GM20431 (cell line): ENCODE results near the gene MOB1B.
"Not testable (repeated sequence)": the region's sequence is repeated elsewhere in the genome, so short reads cannot be mapped to it uniquely, and the experiment has no call there.

Experiments
- in situ Hi-C: fragments of 300-500 bp; cut with MseI, MboI; formaldehyde crosslinking; loops from one replicate; pipeline ENCODE4 v1.15.0; 2020; ENCODE audit warnings: low sequenced_read_pairs; ENCODE audit not compliant: unreplicated experiment

The MOB1B gene

GRCh38 chr4:70901984-70902576 lies at the start of gene MOB1B:
Gene MOB1B (plus strand): TSS chr4:70902369. CDS start chr4:70902537, 168 bp downstream.
- in situ Hi-C loops = no loop called here

- in situ Hi-C loops = no loop called here
Measured at GRCh38 chr4:70855464-70855863, 46.7 kb upstream of the MOB1B start.

- in situ Hi-C loops = no loop called here
Measured at GRCh38 chr4:70858454-70858853, 43.7 kb upstream of the MOB1B start.

- in situ Hi-C loops = no loop called here
Measured at GRCh38 chr4:70859066-70859465, 43.1 kb upstream of the MOB1B start.

GRCh38 chr4:70863099-70863790 lies 38.9 kb upstream of the MOB1B start:
- in situ Hi-C loops = no loop called here

GRCh38 chr4:70868778-70869177 lies 33.4 kb upstream of the MOB1B start:
- in situ Hi-C loops = no loop called here

GRCh38 chr4:70873216-70873615 lies 29.0 kb upstream of the MOB1B start:
- in situ Hi-C loops = no loop called here

GRCh38 chr4:70874268-70875156 lies 27.7 kb upstream of the MOB1B start:
- in situ Hi-C loops = no loop called here

- in situ Hi-C loops = no loop called here
Measured at GRCh38 chr4:70877556-70877955, 24.6 kb upstream of the MOB1B start.

- in situ Hi-C loops = no loop called here
Measured at GRCh38 chr4:70880739-70881138, 21.4 kb upstream of the MOB1B start.

- in situ Hi-C loops = no loop called here
Measured at GRCh38 chr4:70885174-70885573, 17.0 kb upstream of the MOB1B start.

GRCh38 chr4:70892086-70892769 lies 9.9 kb upstream of the MOB1B start:
- in situ Hi-C loops = no loop called here

- in situ Hi-C loops = no loop called here
Measured at GRCh38 chr4:70893790-70894189, 8.4 kb upstream of the MOB1B start.

- in situ Hi-C loops = no loop called here
Measured at GRCh38 chr4:70895405-70895804, 6.8 kb upstream of the MOB1B start.

- in situ Hi-C loops = no loop called here
Measured at GRCh38 chr4:70895811-70896491, 6.2 kb upstream of the MOB1B start.

GRCh38 chr4:70898581-70898980 lies 3.6 kb upstream of the MOB1B start:
- in situ Hi-C loops = not testable (repeated sequence)

- in situ Hi-C loops = no loop called here
Measured at GRCh38 chr4:70901607-70901983, 574 bp upstream of the MOB1B start.

- in situ Hi-C loops = no loop called here
Measured at GRCh38 chr4:70902577-70903290, 565 bp downstream of the MOB1B start.

- in situ Hi-C loops = no loop called here
Measured at GRCh38 chr4:70903291-70903603, 1.1 kb downstream of the MOB1B start.
